ENCODE measurements around the gene JAG1.

Gene JAG1

GRCh38 chr20:10673842-10674683, at the start of gene JAG1:
Gene JAG1 (minus strand): TSS chr20:10673999. CDS start chr20:10673530, 469 bp downstream.
- peak; percentile 96 for DNase-seq

DNA sequence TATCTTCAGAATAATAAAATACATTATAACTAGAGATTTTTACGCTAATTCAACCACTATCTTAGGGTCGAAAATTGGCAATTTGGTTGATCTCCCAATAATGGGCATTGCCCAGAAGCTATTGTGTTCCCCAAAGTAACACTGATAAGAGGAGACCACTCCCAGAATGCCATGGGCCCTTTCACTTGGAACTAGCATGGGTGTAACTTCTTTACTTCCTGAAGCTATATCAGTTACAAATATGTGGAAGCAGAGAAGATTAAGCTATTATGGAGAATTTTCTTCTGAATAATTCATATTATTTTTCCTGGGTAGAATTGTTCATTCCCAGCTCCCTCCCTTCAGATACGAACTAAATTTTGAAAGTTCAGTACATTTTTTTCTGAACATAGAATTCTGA, 48.2 kb upstream of the JAG1 start:
- DNase-seq: no peak

GRCh38 chr20:10721137-10721896, 47.5 kb upstream of the JAG1 start:
- no peak for DNase-seq

GRCh38 chr20:10720565-10720964, 46.8 kb upstream of the JAG1 start:
- DNase-seq: no peak

GRCh38 chr20:10719740-10720385, 46.1 kb upstream of the JAG1 start:
- DNase-seq: no peak

- no peak for DNase-seq
These were observed 44.9 kb upstream of the JAG1 start for GRCh38 chr20:10718661-10719060.

DNA sequence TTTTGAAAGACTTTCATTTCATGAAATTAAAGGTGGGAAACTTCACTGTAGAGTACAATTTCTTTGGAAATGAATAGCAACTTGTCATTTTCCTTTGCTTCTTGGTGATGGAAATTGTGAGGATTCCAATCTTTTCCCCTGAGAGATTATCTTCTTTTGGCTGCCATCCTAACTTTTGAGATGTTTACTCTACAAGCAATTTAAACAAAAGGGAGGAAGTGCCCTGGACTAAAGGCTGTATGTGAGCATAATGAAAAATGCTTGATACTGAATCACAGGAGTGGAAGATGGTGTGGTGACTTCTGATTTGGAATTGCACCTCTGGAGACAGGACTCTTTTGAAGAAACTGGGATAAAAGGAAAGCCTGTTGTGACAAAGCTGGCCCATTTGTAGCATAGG, 43.1 kb upstream of the JAG1 start:
- no peak for DNase-seq

DNA sequence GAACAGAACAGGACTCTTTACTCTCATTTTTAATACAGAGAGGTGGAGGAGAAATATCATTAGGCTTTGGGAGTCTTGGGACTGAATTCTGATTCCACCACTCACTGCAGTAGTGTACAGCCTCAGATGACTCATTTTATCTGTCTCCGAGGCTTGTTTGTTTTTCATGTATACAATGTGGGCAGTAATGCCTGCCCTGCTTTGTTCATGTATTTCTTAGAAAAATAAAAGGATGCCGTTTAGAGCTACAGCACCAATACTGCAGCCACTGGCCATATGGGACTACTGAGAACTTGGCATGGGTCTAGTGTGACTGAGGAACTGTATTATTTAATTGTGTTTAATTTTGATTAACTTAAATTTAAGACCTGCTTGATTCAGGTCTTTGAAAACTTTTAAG, 41.2 kb upstream of the JAG1 start:
- no peak for DNase-seq

DNA sequence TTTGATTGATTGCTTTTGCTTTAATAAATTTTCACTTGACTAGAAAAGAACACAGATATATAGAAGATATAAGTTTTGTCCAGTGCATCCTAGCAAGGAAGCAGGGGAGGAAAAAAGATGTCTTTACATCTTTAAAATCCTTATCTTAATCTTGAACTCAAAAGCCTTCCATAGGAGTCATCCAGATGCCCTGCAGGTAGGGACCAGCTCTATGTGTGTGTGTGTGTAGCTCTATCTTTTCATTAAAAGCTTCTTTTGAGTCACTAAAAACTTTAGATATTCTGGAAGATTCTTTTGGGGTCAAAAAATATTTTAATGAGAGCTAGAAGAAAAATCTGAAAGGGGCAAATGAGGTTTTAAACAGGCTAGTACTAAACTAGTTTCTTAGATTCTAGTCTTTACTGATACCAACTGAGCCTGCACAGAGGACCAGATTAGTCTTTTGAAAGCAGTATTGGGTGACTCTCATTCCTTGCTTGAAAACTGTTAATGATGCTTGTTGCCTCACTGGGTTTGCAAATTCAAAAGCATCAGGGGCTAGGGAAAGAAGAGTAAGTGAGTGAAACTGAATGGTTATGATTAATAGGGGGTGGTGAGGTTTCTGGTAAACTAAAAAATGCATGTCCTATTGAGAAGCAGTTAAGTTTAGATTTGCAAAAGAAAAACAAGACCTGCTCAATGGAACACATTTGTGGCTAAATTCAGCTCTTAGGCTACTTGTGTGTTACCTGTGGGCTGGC, 40.6 kb upstream of the JAG1 start:
- DNase-seq: no peak

- no peak for DNase-seq
These were observed 39.4 kb upstream of the JAG1 start for GRCh38 chr20:10713161-10713560.

- no peak for DNase-seq
These were observed 38.2 kb upstream of the JAG1 start for GRCh38 chr20:10711903-10712451.

GRCh38 chr20:10710991-10711775, 37.4 kb upstream of the JAG1 start:
- DNase-seq: no peak

GRCh38 chr20:10709916-10710315, 36.1 kb upstream of the JAG1 start:
- no peak for DNase-seq

GRCh38 chr20:10708351-10709185, 34.8 kb upstream of the JAG1 start:
- DNase-seq: no peak

GRCh38 chr20:10707791-10708190, 34.0 kb upstream of the JAG1 start:
- no peak for DNase-seq

- DNase-seq: no peak
These were observed 33.3 kb upstream of the JAG1 start for GRCh38 chr20:10707068-10707467.

- DNase-seq: no peak
These were observed 32.6 kb upstream of the JAG1 start for GRCh38 chr20:10706460-10706811.

DNA sequence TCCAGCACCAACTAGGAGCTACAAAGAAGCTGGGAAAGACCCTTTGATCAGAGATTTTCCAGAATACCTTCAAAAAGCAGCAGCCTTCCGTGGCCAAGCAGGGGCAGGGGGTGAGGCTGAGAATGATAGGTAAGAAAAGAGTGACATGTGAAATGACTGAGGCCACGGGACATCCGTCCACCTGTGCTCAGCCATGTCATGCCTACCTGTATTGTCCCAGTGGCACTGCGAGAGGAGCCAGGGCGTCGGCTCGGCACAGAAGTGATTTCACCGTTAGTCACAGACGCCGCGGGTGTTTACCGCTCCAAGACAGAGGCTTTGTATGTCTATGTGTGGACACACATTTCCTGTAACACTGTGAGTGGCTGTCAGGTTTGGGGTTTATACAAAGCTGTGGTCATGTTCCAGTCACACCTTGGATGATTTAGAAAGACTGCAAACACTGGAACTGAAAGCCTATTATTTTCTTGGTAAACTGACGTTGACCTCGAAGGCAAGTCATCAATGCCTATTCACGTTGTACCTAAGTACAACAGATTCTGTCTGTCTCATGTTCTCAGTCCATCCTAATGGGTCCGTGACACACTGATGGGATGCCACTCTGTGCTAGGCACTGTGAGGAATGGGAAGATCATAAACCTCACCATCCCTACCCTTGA, 32.1 kb upstream of the JAG1 start:
- DNase-seq: no peak

GRCh38 chr20:10701607-10702006, 27.8 kb upstream of the JAG1 start:
- no peak for DNase-seq

DNA sequence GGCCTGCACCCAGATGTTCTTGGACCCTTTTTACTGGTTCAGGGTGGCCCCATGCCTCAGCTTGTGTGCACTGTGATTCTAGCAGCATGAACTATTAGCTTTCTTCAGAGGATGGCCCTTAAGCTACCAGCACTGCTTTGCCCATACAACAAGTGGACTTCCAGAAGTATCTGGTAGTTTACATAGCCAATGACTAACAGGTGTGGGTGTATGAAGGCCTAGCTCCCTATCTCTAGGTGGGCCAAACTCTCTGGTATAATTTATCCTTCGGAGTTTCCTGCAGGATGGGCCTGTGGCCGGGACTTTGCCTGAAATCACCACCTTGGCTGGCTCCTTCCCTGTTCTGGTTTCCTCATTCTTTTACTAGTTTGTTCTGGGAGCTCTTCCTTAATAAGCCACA, 26.1 kb upstream of the JAG1 start:
- no peak for DNase-seq
